H1 (cell line): ENCODE results near the gene CD180.

Experiments used
- EZH2 ChIP-seq: fragments of 200-600 bp; sonication (generic); IDR thresholded peaks from 2 replicates; pipeline ENCODE4 v1.7.1; 2012; ENCODE audit warnings: low read depth, mild to moderate bottlenecking, moderate library complexity, low read length, inconsistent platforms; ENCODE audit not compliant: severe bottlenecking
- KDM1A ChIP-seq: fragments of 200-600, 300-600 bp; sonication (generic); IDR thresholded peaks from 2 replicates; pipeline ENCODE4 v1.7.1; 2016; ENCODE audit warnings: mild to moderate bottlenecking, low read length, borderline replicate concordance
- POLR2AphosphoS5 ChIP-seq: IDR thresholded peaks from 2 replicates; pipeline ENCODE4 v1.6.1; 2011; ENCODE audit warnings: low read depth, low read length

DNA sequence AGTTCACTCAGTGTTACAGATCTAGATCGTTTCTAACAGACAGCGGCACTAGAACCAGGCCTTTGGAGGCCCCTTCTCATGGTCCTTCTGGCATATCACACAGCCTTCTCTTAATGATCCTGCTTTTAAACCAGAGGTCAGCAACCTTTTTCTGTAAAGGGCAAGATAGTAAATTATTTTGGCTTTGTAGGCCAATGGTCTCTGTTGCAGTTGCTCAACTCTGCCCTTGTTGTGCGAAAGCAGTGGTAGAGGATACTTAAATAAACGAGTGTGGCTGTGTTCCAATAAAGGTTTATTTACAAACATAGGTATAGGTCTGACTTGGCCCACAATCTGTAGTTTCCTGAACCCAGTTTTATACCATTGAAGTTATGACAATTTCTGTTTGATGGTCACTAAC, 47.3 kb upstream of the CD180 start:
- no peak for TF ChIP-seq EZH2
- no peak for TF ChIP-seq KDM1A
- no peak for TF ChIP-seq POLR2AphosphoS5
